ENCODE results near the gene MIS18BP1.
"Not testable (repeated sequence)": the region's sequence is repeated elsewhere in the genome, so short reads cannot be mapped to it uniquely, and the experiment has no call there.

MIS18BP1 gene

GRCh38 chr14:45242706-45243105, 10.3 kb downstream of the MIS18BP1 start:
- no peak for DNase-seq

GRCh38 chr14:45238988-45239387, 14.0 kb downstream of the MIS18BP1 start:
- no peak for DNase-seq

GRCh38 chr14:45227566-45227965, 25.4 kb downstream of the MIS18BP1 start:
- no peak for DNase-seq

GRCh38 chr14:45222485-45223262, 30.3 kb downstream of the MIS18BP1 start:
- no peak for DNase-seq

GRCh38 chr14:45214341-45214740, 38.7 kb downstream of the MIS18BP1 start:
- DNase-seq = not testable (repeated sequence)

- not testable (repeated sequence) for DNase-seq
Observed at GRCh38 chr14:45213716-45214115, 39.3 kb downstream of the MIS18BP1 start.

- DNase-seq = no peak
Observed at GRCh38 chr14:45212231-45212630, 40.8 kb downstream of the MIS18BP1 start.

- no peak for DNase-seq
Observed at GRCh38 chr14:45211295-45211694, 41.7 kb downstream of the MIS18BP1 start.

GRCh38 chr14:45210159-45210558, 42.8 kb downstream of the MIS18BP1 start:
- no peak for DNase-seq

GRCh38 chr14:45204241-45204640, 48.8 kb downstream of the MIS18BP1 start:
- no peak for DNase-seq

- DNase-seq = no peak
Observed at GRCh38 chr14:45201905-45202304, 51.1 kb downstream of the MIS18BP1 start.

- DNase-seq = no peak
Observed at GRCh38 chr14:45199230-45199629, 53.8 kb downstream of the MIS18BP1 start.

GRCh38 chr14:45198551-45198950, 54.5 kb downstream of the MIS18BP1 start:
- no peak for DNase-seq

GRCh38 chr14:45194964-45195363, 58.0 kb downstream of the MIS18BP1 start:
- no peak for DNase-seq

- no peak for DNase-seq
Observed at GRCh38 chr14:45185100-45185814, 67.7 kb downstream of the MIS18BP1 start.

- DNase-seq = no peak
Observed at GRCh38 chr14:45181806-45182205, 71.2 kb downstream of the MIS18BP1 start.

- DNase-seq = no peak
Observed at GRCh38 chr14:45181329-45181728, 71.7 kb downstream of the MIS18BP1 start.

GRCh38 chr14:45177076-45177475, 75.9 kb downstream of the MIS18BP1 start:
- no peak for DNase-seq

GRCh38 chr14:45169906-45170305, 83.1 kb downstream of the MIS18BP1 start:
- no peak for DNase-seq

- DNase-seq = no peak
Observed at GRCh38 chr14:45156067-45156466, 96.9 kb downstream of the MIS18BP1 start.

Data from activated naive CD4-positive, alpha-beta T cell treated with anti-CD3 and anti-CD28 coated beads, Interleukin-2, amount 50 U/mL, for 16 hours (primary cell).